ENCODE measurements around the gene SPINK1. TPM values are rescaled to one million over a fixed set of nuclear protein-coding genes. Genes with fewer than 3 reads are reported as not detected.

SPINK1 gene
- total and polyA plus RNA-seq, 9 of the 15 experiments (the other 6 are each of a cell fraction or from before 2014, with no cell fraction given) = 0.45 to 2.2 (median 0.65) TPM; not detected in 1

DNA sequence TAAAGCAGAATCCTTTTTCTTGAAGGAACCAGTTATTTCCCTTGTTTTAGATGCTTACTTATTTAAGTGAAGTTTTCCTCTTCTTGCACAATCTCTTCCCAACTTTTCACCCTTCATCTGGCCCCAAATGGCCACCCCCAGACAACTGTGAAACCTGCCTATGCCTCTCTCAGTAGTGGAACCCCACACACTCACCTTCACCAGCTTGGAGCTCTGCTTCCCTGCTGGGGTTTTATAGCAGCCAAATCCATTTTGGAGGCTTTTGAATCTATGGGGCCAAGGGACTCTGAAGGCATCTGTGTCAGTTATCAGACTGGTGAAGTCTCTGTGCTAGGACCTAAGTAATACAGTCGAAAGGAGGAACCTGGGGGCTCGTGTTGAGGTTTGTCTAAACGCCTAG is 22.9 kb upstream of the SPINK1 start (continued):
- TF ChIP-seq, protein P1, sequence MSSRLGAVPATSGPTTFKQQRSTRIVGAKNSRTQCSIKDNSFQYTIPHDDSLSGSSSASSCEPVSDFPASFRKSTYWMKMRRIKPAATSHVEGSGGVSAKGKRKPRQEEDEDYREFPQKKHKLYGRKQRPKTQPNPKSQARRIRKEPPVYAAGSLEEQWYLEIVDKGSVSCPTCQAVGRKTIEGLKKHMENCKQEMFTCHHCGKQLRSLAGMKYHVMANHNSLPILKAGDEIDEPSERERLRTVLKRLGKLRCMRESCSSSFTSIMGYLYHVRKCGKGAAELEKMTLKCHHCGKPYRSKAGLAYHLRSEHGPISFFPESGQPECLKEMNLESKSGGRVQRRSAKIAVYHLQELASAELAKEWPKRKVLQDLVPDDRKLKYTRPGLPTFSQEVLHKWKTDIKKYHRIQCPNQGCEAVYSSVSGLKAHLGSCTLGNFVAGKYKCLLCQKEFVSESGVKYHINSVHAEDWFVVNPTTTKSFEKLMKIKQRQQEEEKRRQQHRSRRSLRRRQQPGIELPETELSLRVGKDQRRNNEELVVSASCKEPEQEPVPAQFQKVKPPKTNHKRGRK (tag; IDR thresholded peaks at IDR 0.05) = no peak
- TF ChIP-seq, protein P2, sequence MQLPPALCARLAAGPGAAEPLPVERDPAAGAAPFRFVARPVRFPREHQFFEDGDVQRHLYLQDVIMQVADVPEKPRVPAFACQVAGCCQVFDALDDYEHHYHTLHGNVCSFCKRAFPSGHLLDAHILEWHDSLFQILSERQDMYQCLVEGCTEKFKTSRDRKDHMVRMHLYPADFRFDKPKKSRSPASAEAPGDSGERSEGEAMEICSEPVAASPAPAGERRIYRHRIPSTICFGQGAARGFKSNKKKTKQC (CRISPR knock-in tag; IDR thresholded peaks at IDR 0.05) = no peak

DNA sequence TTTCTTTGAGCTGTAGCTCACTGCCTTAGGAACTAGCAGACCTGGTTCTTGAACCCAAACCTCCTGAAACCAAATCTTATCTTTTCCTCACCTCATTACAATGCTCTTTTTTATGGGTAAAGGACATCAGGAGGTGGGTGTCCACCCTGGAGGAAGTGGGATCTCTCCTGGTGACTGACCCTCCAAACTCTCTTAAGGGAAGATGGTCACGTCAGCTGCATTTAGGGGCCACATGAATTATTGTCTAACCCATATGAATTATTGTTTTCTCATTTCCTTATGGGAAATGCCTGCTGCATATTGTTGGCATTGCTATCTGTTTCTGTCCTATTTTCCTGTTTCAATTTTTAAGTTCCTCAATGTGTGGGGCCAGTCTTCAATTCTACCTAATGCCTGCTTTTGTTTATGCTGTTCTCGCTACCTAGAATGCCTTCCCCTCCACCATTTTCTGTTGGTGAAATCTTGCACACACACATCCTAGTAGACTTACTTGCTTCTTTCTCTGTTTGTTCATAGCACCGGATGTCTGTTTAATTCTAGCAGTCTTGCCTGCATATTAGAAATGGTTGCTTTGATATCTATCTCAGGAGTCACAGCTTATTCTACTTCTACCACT is 22.0 kb upstream of the SPINK1 start:
- intact Hi-C loops (cut with micrococcal nuclease) = loop anchor here (10.0 kb wide), 1 partner anchor 591 kb away; no protein-coding TSS in a partner anchor
- H4K20me1 ChIP-seq (replicated peaks; ENCODE audit: control insufficient read depth, insufficient read depth, low read length) = no peaks in the 10 kb centered on the region
- BruUV-seq (replicated peaks) = no TSS peak
- ChIA-PET POLR2A (no interaction called here), CTCF (ENCODE audit: low intra/inter-chr PET ratio) (no interaction called here)
- FAIRE-seq (no peak), ATAC-seq (no peak), DNase-seq (ENCODE audit: extremely low read depth in 1 of 4, low spot score in 3 of 4) (no peak)
- H3K4me2 ChIP-seq (ENCODE audit: insufficient read depth, low read length) = no peak overlapping the region
- in situ Hi-C loops (cut with MboI) = no loop called here
- H3K27me3 ChIP-seq (ENCODE audit: control insufficient read depth in 2 of 2, insufficient read depth in 2 of 2, low read length in 2 of 2) = no peaks in the 10 kb centered on the region
- no peak overlapping the region for H3K27ac ChIP-seq (ENCODE audit: extremely low read depth, low read depth, low read length)
- no peak overlapping the region for H3K9ac ChIP-seq (ENCODE audit: insufficient read depth in 1 of 2, low read depth in 2 of 2, low read length in 2 of 2)
- TF ChIP-seq CXXC5 (CRISPR knock-in tag; IDR thresholded peaks at IDR 0.05) (no peak), HNRNPH1 (optimal IDR thresholded peaks at IDR 0.05; ENCODE audit: low read depth, low read length) (no peak), FOS (IDR thresholded peaks at IDR 0.05; ENCODE audit: extremely low read depth, insufficient read length) (no peak), ZNF212 (CRISPR knock-in tag; IDR thresholded peaks at IDR 0.05) (no peak)
- no peaks in the 10 kb centered on the region for H3K9me3 ChIP-seq (replicated peaks; ENCODE audit: control insufficient read depth, insufficient read depth, low read depth, low read length)
- no peaks in the 10 kb centered on the region for H3K4me1 ChIP-seq (replicated peaks in 1 of 2; ENCODE audit: control insufficient read depth in 2 of 2, insufficient read depth in 2 of 2, low read length in 2 of 2)
- WGBS (ENCODE audit: insufficient coverage, low coverage, missing lambda C conversion rate) = 0% methylated on average over 3 of the region's 3 CpGs
- no peaks in the 10 kb centered on the region for H3K9me1 ChIP-seq (ENCODE audit: control insufficient read depth, insufficient read depth, low read length)
- no peak overlapping the region for H2AFZ ChIP-seq (ENCODE audit: low read depth, low read length)
- H3K4me3 ChIP-seq = no peak overlapping the region
- H3K79me2 ChIP-seq (ENCODE audit: control insufficient read depth, insufficient read depth, low read length) = no peaks in the 10 kb centered on the region
- no peaks in the 10 kb centered on the region for H3K36me3 ChIP-seq (ENCODE audit: control insufficient read depth, insufficient read depth, low read length)

Measured in K562 (cell line).